Heart left ventricle (tissue), 16 donors: ENCODE results near the gene CCDC61. TPM values are rescaled to one million over a fixed set of nuclear protein-coding genes. Genes with fewer than 3 reads are reported as not detected.
A peak's percentile ranks its signal among the peaks of the same experiment; 100 is the strongest.

Experiments
- ATAC-seq, 4 donors: fragments of 200-7000 bp; cut with Tn5 transposase; one replicate each; pipeline ENCODE4 v1.9.1; 2020 to 2022; ENCODE audit warnings: moderate library complexity in 4 of 4, mild to moderate bottlenecking in 3 of 4, moderate number of reproducible peaks in 1 of 4
- DNase-seq, 5 donors: peaks; one replicate each; pipeline ENCODE4 v3.0.0-alpha.2; 2020
- H3K27ac ChIP-seq, 12 donors: fragments of 200-600 bp; sonication (generic) in 4 of 12; one replicate each; pipeline versions ENCODE4 v1.5.0 to v1.8.0; 2016 to 2022; ENCODE audit warnings: mild to moderate bottlenecking in 2 of 12
- H3K27me3 ChIP-seq, 9 donors: fragments of 200-600 bp; sonication (generic) in 2 of 9; one replicate each; pipeline versions ENCODE4 v1.5.1 to v1.8.0; 2016 to 2022; ENCODE audit warnings: mild to moderate bottlenecking in 3 of 9
- H3K36me3 ChIP-seq, 9 donors: fragments of 200-600 bp; sonication (generic) in 2 of 9; one replicate each; pipeline versions ENCODE4 v1.5.0 to v1.8.0; 2018 to 2022; ENCODE audit warnings: mild to moderate bottlenecking in 2 of 9
- H3K4me1 ChIP-seq, 12 donors: fragments of 200-600 bp; sonication (generic) in 4 of 12; one replicate each; pipeline versions ENCODE4 v1.5.0 to v1.8.0; 2016 to 2022; ENCODE audit warnings: mild to moderate bottlenecking in 3 of 12
- H3K4me3 ChIP-seq, 12 donors: fragments of 200-600 bp; sonication (generic) in 4 of 12; one replicate each; pipeline versions ENCODE4 v1.5.0 to v1.8.0; 2017 to 2022; ENCODE audit warnings: mild to moderate bottlenecking in 9 of 12, moderate library complexity in 4 of 12
- H3K9me3 ChIP-seq, 12 donors: fragments of 200-600 bp; sonication (generic) in 4 of 12; one replicate each; pipeline versions ENCODE4 v1.5.0 to v1.8.0; 2016 to 2022; ENCODE audit warnings: mild to moderate bottlenecking in 1 of 12
- POLR2A ChIP-seq, 2 donors: fragments of 450-650 bp; IDR thresholded peaks; one replicate each; pipeline ENCODE4 v1.6.1; 2017; ENCODE audit warnings: antibody characterized with exemption in 2 of 2, mild to moderate bottlenecking in 2 of 2, moderate library complexity in 2 of 2
- WGBS, 4 donors: extraction: QIAGEN DNeasy Blood & Tissue Kit in 2 of 4; methylation state at CpG; one replicate each; pipeline versions ENCODE4 v1.1.5 to v1.1.7; 2013 to 2018; 5-methylcytosine and 5-hydroxymethylcytosine counted together
- intact Hi-C, 10 donors: fragments of 100-400 bp; cut with DNase I; formaldehyde crosslinking; loops; one replicate each; pipeline versions ENCODE4 v1.11.1 to v1.14.2; 2022
- polyA plus RNA-seq, 2 donors: library from polyadenylated mRNA; stranded (reverse); fragments of 200-250 nt; gene quantifications; one replicate each; pipeline ENCODE4 v1.2.3, GENCODE V29; 2013
- total RNA-seq, 9 donors: library from RNA; depleted of rRNA in 2 of 9; stranded (reverse); fragments of >200 nt in 2 of 9; fragmentation: NEBNext Ultra II Directional in 3 of 9; extraction: Animal tissue kit (Norgen Biotek cat#: 25700) in 3 of 9; gene quantifications; one replicate each; pipeline versions ENCODE4 v1.1.0 to v1.2.4, GENCODE V29; 2016 to 2023
- TF ChIP-seq, protein P1 (sequence below), 12 donors: fragments of 200-600 bp; sonication (generic) in 4 of 12; IDR thresholded peaks; one replicate each; pipeline versions ENCODE4 v1.5.0 to v1.8.0; 2018 to 2022; ENCODE audit warnings: antibody characterized with exemption in 12 of 12, mild to moderate bottlenecking in 5 of 12
- donor health status: ischemic (EF 13 %, LVEDD 7.1; RV severe dilation, severe dysfunction).
- donor health status: healthy with polysubstance abuse.
- donor health status: DM: no; HTN: yes; CAD: no.
- donor health status: DM: no; HTN: no; CAD: no.
- donor health status: ischemic (EF 25% LVEDD 6.9; RV normal size, moderate dysfunction).
- donor health status: ischemic (EF 25% LVEDD 5.7; RV mildly dilated, moderate dysfunction).
- donor health status: healthy.
- donor health status: DM: yes; HTN: yes; CAD: no.
- donor health status: ischemic (EF 35%, LVEDD 5.7; RV mildly dilated, moderate dysfunction).
- donor health status: nonischemic (EF 11% LVEDD 7.7; RV severe dilation, severe dysfunction).
- donor health status: DM: yes; HTN: yes; CAD: no.
- donor health status: PGD.
- donor health status: ischemic (EF 29% LVEDD 5.4; RV normal size, mild dysfunction).
- donor health status: nonischemic (EF 23%, LVEDD 6.1; RV moderate dilation, normal function).

CCDC61 gene
- total and polyA plus RNA-seq, 11 donors: 4.1 to 13.7 (median 6.8) TPM

DNA sequence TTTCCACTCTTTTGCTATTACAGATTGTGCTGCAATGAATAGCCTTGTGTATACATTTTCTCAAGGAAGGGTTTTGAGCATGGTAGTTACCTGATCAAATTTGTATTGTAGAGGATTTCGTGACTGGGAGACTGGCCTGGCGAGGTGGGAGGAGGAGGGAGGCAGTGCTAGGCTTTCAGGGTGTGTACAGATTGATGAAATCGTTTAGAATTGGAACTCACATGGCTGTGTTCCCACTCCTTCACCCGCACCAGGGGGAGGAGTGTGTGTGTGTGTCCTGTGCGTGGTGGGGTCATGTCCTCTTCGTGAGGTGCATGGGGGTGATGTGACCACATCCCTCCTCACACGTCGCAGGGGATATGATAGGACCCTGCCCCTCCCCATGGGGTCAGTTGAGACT, 19.3 kb downstream of the CCDC61 start:
- ATAC-seq: no peak
- 52 to 66% (median 59%) methylated on average over 8 of the region's 8 CpGs for WGBS, 4 donors
- Histone ChIP-seq H3K9me3 (no peaks in the 10 kb centered on the region), H3K36me3 (peaks cover 0 to 8% (median 0%) of the 10 kb centered on the region in 9 donors), H3K27me3 (peaks cover 0 to 39% (median 14%) of the 10 kb centered on the region in 9 donors), H3K4me1 (peaks cover 0 to 28% (median 13%) of the 10 kb centered on the region in 12 donors), H3K4me3 (peak overlapping the region in 2 of 12 donors; percentile 43 to 82), H3K27ac (no peak overlapping the region)
- intact Hi-C loops: loop anchor here in 1 of 10 donors (10.0 kb wide), 1 partner anchor 90 kb away; no protein-coding TSS in a partner anchor
- TF ChIP-seq, protein P1, sequence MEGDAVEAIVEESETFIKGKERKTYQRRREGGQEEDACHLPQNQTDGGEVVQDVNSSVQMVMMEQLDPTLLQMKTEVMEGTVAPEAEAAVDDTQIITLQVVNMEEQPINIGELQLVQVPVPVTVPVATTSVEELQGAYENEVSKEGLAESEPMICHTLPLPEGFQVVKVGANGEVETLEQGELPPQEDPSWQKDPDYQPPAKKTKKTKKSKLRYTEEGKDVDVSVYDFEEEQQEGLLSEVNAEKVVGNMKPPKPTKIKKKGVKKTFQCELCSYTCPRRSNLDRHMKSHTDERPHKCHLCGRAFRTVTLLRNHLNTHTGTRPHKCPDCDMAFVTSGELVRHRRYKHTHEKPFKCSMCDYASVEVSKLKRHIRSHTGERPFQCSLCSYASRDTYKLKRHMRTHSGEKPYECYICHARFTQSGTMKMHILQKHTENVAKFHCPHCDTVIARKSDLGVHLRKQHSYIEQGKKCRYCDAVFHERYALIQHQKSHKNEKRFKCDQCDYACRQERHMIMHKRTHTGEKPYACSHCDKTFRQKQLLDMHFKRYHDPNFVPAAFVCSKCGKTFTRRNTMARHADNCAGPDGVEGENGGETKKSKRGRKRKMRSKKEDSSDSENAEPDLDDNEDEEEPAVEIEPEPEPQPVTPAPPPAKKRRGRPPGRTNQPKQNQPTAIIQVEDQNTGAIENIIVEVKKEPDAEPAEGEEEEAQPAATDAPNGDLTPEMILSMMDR (IDR thresholded peaks at IDR 0.05): no peak
- TF ChIP-seq POLR2A (IDR thresholded peaks at IDR 0.05): no peak
- peak in 1 of 5 donors; percentile 28 for DNase-seq

DNA sequence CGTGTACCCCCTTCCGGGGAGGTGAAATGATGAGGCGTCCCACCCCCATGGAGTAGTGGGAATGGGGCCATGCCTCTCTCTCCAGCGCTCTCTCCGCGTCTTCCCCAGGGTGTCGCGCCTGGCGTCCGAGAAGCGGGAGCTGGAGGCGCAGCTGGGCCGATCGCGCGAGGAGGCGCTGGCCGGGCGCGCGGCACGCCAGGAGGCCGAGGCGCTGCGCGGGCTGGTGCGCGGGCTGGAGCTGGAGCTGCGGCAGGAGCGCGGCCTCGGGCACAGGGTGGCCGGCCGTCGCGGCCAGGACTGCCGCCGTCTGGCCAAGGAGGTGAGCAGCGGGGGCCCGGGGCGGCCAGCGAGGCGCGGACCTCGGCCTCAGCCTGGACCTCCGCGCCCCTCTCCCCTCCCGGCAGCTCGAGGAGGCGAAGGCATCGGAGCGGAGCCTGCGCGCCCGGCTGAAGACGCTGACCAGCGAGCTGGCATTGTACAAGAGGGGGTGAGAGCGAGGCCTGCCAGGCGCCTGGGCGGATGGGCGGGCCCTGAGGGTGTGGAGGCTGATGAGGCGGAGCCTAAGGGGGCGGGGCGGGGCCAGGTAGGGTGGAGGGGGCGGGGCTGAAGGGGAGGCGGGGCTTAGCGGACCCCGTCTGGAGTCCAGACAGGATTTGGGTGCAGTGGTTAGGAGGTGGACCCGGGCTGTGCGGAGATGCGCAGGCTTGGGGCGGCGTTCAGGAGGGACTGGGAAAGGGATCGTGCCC, 19.8 kb downstream of the CCDC61 start:
- peaks cover 0 to 8% (median 0%) of the 10 kb centered on the region in 9 donors for H3K36me3 ChIP-seq
- peaks cover 0 to 28% (median 13%) of the 10 kb centered on the region in 12 donors for H3K4me1 ChIP-seq
- H3K27ac ChIP-seq: no peak overlapping the region
- peak; percentile 37 to 84 (median 66) for DNase-seq
- H3K9me3 ChIP-seq: no peaks in the 10 kb centered on the region
- H3K27me3 ChIP-seq: peaks cover 0 to 39% (median 14%) of the 10 kb centered on the region in 9 donors
- intact Hi-C loops: loop anchor here in 3 of 10 donors (5.0 to 10.0 kb wide), 4 partner anchors 88 to 153 kb away; partner anchors contain the start of genes FOXA3 (in 1 of the 3), MYPOP (in 1 of the 3) and SYMPK (in 1 of the 3)
- TF ChIP-seq, protein P1 (IDR thresholded peaks at IDR 0.05): peak in 1 of 12 donors; percentile 5
- no peak for TF ChIP-seq POLR2A (IDR thresholded peaks at IDR 0.05)
- WGBS, 4 donors: 5 to 26% (median 19%) methylated on average over 22 to 74 of the region's 74 CpGs
- peak in 3 of 4 donors; percentile 44 to 68 (median 55) for ATAC-seq
- H3K4me3 ChIP-seq: peak overlapping the region in 9 of 12 donors; percentile 4 to 91 (median 66)

DNA sequence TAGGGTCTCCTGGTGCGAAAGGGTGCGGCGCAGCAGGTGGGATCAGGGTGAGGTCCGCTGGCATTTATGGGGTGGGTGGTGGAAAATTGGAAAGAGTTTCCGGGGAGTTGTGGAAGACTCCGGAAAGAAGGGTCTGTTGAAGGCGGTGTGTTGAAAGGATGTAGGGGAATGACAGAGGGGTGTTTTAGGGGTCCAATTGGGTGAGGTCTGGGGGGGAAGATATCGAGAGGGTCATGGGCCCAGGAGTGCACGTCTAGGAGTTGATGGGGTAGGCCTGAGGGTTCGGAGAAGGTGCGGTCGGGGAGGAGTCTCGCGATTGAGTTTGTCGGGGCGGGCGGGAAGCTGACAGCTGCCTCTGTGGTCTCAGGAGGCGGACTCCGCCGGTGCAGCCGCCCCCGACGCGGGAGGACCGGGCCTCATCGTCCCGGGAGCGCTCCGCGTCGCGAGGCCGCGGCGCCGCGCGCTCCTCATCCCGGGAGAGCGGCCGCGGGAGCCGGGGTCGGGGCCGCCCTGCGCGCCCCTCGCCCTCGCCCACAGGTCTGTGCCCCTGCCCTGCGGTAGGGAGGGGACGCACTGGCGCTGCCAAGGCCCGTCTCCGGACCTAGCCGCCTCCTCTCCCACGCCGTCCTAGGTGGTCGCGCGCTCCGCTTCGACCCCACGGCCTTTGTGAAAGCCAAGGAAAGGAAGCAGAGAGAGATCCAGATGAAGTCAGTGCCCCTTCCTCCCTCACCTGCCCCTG, 20.6 kb downstream of the CCDC61 start:
- Histone ChIP-seq H3K4me3 (peak overlapping the region; percentile 44 to 91 (median 72)), H3K9me3 (no peaks in the 10 kb centered on the region), H3K36me3 (peaks cover 0 to 8% (median 0%) of the 10 kb centered on the region in 9 donors), H3K4me1 (peaks cover 0 to 28% (median 13%) of the 10 kb centered on the region in 12 donors), H3K27ac (peak overlapping the region in 2 of 12 donors; percentile 33 to 51), H3K27me3 (peaks cover 0 to 39% (median 14%) of the 10 kb centered on the region in 9 donors)
- ATAC-seq (peak in 3 of 4 donors; percentile 1 to 23 (median 5)), DNase-seq (peak in 1 of 5 donors; percentile 62)
- TF ChIP-seq, protein P1 (IDR thresholded peaks at IDR 0.05): no peak
- TF ChIP-seq POLR2A (IDR thresholded peaks at IDR 0.05): no peak
- 3 to 9% (median 5%) methylated on average over 37 to 63 of the region's 63 CpGs for WGBS, 4 donors
- intact Hi-C loops: loop anchor here in 4 of 10 donors (2.0 to 10.0 kb wide), 5 partner anchors 89 to 154 kb away; partner anchors contain the start of genes FOXA3 (in 1 of the 4), MYPOP (in 1 of the 4) and SYMPK (in 1 of the 4)
